GM12872 (cell line): ENCODE measurements around the gene SHH.

ENCODE experiments used
- TF ChIP-seq, protein P1 (sequence below): IDR thresholded peaks from 3 replicates; pipeline ENCODE4 v1.5.1; 2011; ENCODE audit warnings: low read depth, mild to moderate bottlenecking, low read length, moderate library complexity; ENCODE audit not compliant: insufficient read depth

SHH gene

DNA sequence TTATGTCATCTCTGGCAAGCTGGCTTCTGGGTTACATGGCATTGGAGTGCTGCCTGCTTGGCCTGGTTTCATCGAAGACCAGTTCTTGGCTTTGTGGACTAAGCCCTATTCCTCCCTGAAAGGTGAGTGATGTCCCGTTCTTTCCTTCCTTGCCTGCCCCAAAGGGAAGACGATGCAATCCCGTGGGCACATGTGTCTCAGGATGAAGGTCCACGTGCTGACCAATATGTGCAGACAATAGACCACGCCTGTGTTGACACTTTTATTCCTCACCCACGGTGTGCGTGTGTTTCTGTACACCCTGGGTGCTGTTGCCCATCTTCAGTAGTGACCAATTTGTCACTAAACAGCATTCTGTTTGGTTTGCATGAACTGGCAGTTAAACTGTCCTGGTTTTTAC, 28.6 kb upstream of the SHH start:
- TF ChIP-seq, protein P1, sequence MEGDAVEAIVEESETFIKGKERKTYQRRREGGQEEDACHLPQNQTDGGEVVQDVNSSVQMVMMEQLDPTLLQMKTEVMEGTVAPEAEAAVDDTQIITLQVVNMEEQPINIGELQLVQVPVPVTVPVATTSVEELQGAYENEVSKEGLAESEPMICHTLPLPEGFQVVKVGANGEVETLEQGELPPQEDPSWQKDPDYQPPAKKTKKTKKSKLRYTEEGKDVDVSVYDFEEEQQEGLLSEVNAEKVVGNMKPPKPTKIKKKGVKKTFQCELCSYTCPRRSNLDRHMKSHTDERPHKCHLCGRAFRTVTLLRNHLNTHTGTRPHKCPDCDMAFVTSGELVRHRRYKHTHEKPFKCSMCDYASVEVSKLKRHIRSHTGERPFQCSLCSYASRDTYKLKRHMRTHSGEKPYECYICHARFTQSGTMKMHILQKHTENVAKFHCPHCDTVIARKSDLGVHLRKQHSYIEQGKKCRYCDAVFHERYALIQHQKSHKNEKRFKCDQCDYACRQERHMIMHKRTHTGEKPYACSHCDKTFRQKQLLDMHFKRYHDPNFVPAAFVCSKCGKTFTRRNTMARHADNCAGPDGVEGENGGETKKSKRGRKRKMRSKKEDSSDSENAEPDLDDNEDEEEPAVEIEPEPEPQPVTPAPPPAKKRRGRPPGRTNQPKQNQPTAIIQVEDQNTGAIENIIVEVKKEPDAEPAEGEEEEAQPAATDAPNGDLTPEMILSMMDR: no peak

DNA sequence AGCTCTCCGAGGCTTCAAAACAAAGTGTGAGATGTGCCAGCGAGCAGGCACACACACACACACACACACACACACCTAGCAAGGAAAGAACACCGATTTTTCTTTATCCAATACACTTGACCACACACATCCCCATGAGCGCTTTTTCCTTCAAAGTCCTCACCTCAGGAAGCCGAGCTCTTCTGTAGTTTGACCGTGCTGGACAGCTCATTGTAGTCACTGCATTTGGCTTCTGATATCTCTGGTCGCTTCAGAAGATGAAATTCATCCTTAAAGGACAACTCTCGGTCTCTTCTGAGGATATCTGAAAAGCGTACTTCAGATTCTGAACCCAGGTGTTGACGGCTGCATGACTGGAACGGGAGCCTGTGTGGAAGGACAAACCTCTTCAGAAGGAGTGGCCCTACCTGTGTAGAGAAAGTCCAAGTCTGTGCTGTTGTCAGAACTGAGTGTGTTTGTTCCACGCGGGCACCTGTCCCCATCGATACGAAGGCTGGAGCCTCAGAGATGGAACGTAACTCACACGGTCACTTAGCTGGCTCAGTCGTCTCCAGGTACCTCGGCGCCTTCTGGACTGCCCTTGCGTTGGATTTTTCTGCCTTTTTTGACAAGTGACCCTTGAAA, 28.1 kb upstream of the SHH start:
- TF ChIP-seq, protein P1: no peak

DNA sequence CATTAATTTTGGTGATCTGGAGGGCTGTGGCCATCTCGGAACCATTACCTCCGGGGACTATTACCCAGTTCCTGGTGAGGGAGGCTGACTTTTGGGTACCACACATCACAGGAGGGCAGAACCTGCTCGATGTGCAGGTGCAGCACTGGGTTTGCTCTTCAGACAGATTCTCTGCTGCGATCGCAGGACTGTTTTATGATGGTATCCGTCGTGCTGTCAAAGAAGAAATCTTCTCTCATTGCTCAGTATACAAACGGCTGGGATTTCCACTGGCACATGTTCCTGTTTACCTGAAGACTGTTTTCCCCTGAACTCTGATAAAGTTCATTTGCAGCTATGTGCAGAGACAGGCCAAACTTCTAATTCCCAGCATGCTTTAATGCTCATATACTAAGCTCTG, 27.2 kb upstream of the SHH start:
- TF ChIP-seq, protein P1: no peak

DNA sequence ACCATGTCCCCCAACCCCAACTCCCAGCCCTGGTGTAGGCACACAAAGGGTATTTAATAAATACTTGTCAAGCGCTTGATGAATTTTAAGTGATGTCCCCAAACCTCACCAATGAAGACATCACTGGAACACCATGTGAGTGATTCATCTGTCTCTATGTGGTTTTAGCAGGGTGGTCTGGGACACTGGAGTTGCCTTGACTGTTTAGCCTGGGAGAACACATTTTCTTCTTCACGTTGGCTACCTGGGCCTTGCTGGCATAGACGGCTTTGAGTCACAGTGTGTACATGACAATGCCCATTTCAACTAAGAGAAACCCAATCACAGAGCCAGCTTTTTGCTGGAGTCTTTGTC, 24.8 kb upstream of the SHH start:
- TF ChIP-seq, protein P1: no peak

DNA sequence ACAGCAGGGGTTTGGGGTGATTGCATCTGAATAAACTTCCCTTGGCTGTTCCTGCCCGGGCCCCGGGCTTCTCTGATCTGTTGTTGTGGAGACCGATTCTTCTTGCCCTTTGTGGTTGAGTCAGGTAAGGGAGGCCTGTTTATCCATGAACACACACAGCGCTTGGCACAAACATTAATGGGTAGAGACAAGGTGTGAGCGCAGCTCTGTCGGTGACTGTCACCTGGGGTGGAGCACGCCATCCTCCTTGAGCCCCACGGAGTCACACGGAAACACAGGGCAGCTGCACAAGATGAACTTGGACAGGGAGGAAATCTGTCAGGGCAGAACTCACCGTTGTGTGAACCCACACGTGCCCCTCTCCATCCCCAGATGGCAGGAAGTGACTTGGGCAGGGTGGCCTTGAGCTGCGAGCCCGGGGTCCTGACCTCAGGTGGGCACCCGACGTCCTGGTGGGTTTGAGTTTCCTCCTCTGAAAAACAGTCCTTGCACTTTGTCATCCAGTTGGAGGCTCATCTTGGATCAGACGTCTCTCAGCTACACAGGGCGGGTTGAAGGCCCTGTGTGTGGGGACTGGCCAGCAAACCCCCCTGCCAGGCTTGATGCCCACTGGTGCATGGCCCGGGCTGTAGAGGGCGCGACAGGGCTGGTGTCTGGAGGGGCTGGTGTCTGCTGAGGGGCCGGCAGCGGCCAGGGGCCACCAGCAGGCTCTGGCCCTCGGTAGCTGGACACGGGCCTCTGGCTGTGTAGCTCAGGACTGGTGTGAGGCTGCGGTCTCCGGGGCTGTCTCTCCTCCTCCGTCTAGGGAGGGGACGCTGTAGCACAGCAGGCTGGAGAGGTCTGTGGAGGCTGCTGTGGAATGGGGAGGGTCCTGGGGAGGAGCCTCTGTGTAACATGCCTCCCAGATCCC, 24.2 kb upstream of the SHH start:
- TF ChIP-seq, protein P1: no peak

DNA sequence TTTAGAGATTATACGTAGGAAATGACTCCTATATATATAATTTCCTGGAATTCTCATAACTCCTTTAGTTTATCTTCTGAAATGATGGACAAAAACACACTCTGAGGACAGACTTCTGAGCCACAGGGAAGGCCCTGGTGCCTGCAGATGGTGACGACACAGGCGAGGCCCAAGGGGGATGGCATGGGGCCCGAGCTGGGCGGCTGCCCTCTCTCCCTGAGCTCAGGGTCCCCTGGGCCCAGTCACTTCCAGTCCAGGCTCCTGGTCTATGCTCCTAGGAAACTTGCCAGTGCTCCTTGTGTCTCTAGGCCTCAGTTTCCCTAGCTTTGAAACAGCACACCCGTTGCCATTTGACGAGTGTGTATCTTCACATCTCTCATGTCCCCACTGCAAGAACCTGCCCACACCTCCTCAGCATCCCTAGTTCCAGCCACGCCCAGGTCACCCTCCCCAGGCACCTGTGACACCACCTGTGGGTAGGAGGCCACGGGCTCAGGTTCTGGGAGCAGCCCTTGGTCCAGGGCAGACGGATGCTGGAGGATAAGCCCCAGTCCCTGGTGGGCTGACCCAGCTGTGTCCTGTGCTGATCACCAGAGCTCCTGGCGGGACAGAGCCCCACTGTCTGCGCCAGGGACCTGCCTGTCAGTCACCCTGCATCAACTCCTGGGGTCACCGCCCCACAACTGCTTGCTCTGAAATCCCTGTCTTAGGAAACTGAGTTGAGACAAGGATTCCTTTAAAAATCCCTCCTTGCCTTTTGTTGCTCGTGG, 23.4 kb upstream of the SHH start:
- TF ChIP-seq, protein P1: no peak

DNA sequence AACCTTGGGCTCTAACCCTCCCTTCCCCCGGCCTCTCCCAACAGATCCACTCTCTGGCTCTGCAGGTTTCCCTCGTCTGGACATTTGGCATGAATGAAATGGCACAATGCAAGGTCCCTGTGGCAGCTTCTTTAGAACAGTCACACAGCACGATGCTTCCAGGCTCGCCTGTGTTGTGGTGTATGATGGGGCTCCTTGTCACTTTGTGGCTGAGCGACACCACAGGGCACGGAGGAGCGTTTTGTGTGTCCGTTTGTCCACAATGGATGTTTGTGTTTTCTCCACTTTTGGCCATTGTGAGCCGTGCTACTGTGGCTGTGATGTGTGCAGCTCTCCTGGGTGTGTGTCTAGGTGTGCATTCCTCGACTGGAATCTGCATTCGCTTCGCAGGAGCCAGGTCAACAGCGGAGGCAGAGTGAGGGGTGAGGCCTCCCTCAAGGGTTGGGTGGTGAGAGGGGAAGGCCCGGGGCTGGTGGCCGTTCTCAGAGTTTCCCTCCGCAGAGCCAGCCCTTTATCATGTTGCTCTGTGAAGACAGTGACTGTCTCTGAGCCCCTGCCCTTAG, 22.3 kb upstream of the SHH start:
- TF ChIP-seq, protein P1: no peak
